Adrenal gland (tissue), 5 donors: ENCODE results near the gene C8G.

Experiments
- CTCF ChIP-seq, 6 experiments: fragments of 450-650 bp in 4 of 6; fragments of 200-600 bp in 2 of 6; sonication (generic) in 1 of 6; IDR thresholded peaks; 1 replicate in 5 of 6; 2 replicates in 1 of 6; pipeline versions ENCODE4 v1.5.1 to v1.8.0; 2016 to 2021; ENCODE audit warnings: antibody characterized with exemption in 6 of 6, mild to moderate bottlenecking in 2 of 6, moderate library complexity in 1 of 6
- POLR2A ChIP-seq, 2 donors: fragments of 450-650 bp; IDR thresholded peaks; one replicate each; pipeline ENCODE4 v1.6.1; 2017; ENCODE audit warnings: antibody characterized with exemption in 2 of 2, mild to moderate bottlenecking in 2 of 2, moderate library complexity in 1 of 2
- donor health status: DM: no; HTN: no; CAD: no.

- TF ChIP-seq CTCF (IDR thresholded peaks at IDR 0.05), result no peak
- no peak for TF ChIP-seq POLR2A (IDR thresholded peaks at IDR 0.05)
Observed at GRCh38 chr9:136915632-136916329, 29.3 kb upstream of the C8G start.
